Measurements from ENCODE around the gene EFS. TPM values are rescaled to one million over a fixed set of nuclear protein-coding genes. Genes with fewer than 3 reads are reported as not detected.
"Not testable (repeated sequence)": the region's sequence is repeated elsewhere in the genome, so short reads cannot be mapped to it uniquely, and the experiment has no call there.

The EFS gene
- polyA plus RNA-seq, 3 donors = not detected

- H3K4me1 Mint-ChIP-seq = peaks cover 19% of the 10 kb centered on the region
Observed at GRCh38 chr14:23401291-23401690, 36.3 kb upstream of the EFS start.

GRCh38 chr14:23400496-23401149 is 35.7 kb upstream of the EFS start:
- intact Hi-C loops (cut with micrococcal nuclease); H3K9ac ChIP-seq (ENCODE audit: insufficient read depth, low read length, poor library complexity, severe bottlenecking): not testable (repeated sequence)

More at GRCh38 chr14:23401291-23401690, 36.3 kb upstream of the EFS start:
- Histone ChIP-seq H3K27ac (ENCODE audit: low read depth in 1 of 2, low read length in 2 of 2) (no peak overlapping the region), H3K79me2 (ENCODE audit: insufficient read depth, low read length) (no peaks in the 10 kb centered on the region), H4K20me1 (ENCODE audit: insufficient read depth, low read length) (no peaks in the 10 kb centered on the region), H3K4me2 (replicated peaks; ENCODE audit: extremely low read depth, low read length, poor library complexity, severe bottlenecking) (no peak overlapping the region), H3K9me3 (replicated peaks in 1 of 2; ENCODE audit: control insufficient read depth in 1 of 2, insufficient read depth in 1 of 2, low read length in 2 of 2) (no peaks in the 10 kb centered on the region), H2AFZ (ENCODE audit: insufficient read depth, low read depth, low read length, poor library complexity, severe bottlenecking) (no peak overlapping the region), H3K9ac (ENCODE audit: insufficient read depth, low read length, poor library complexity, severe bottlenecking) (no peak overlapping the region), H3K36me3 (replicated peaks in 1 of 2; ENCODE audit: control insufficient read depth in 1 of 2, insufficient read depth in 2 of 2, low read length in 2 of 2) (no peaks in the 10 kb centered on the region), H3K4me1 (ENCODE audit: control insufficient read depth in 1 of 2, insufficient read depth in 2 of 2, low read length in 2 of 2) (peaks cover 5 to 7% of the 10 kb centered on the region in 2 donors), H3K27me3 (ENCODE audit: control insufficient read depth in 2 of 2, insufficient read depth in 2 of 2, low read length in 2 of 2) (no peaks in the 10 kb centered on the region), H3K4me3 (replicated peaks in 1 of 3; ENCODE audit: low read depth in 2 of 3, low read length in 3 of 3) (no peak overlapping the region)
- no peaks in the 10 kb centered on the region for H3K9me3 Mint-ChIP-seq
- TF ChIP-seq CTCF (IDR thresholded peaks at IDR 0.05) = no peak
- H3K27me3 Mint-ChIP-seq (ENCODE audit: low read depth in 3 of 3) = peaks cover 3 to 13% (median 4%) of the 10 kb centered on the region in 3 donors
- DNase-seq = peak in 1 of 3 donors; percentile 12
- no peak overlapping the region for H3K4me3 Mint-ChIP-seq
- H3K36me3 Mint-ChIP-seq = no peaks in the 10 kb centered on the region
- no peak overlapping the region for H3K27ac Mint-ChIP-seq
- WGBS (ENCODE audit: insufficient coverage) = 40% methylated on average over 4 of the region's 4 CpGs
- intact Hi-C loops (cut with micrococcal nuclease) = no loop called here

More at GRCh38 chr14:23400496-23401149, 35.7 kb upstream of the EFS start:
- H3K4me1 ChIP-seq (ENCODE audit: control insufficient read depth in 1 of 2, insufficient read depth in 2 of 2, low read length in 2 of 2); H3K9me3 Mint-ChIP-seq; H3K79me2 ChIP-seq (ENCODE audit: insufficient read depth, low read length); H3K36me3 ChIP-seq (replicated peaks in 1 of 2; ENCODE audit: control insufficient read depth in 1 of 2, insufficient read depth in 2 of 2, low read length in 2 of 2); H3K4me2 ChIP-seq (replicated peaks; ENCODE audit: extremely low read depth, low read length, poor library complexity, severe bottlenecking); H3K27ac Mint-ChIP-seq; H3K4me3 Mint-ChIP-seq; H3K27ac ChIP-seq (ENCODE audit: low read depth in 1 of 2, low read length in 2 of 2); DNase-seq; H4K20me1 ChIP-seq (ENCODE audit: insufficient read depth, low read length); H3K36me3 Mint-ChIP-seq; H3K4me3 ChIP-seq (replicated peaks in 1 of 3; ENCODE audit: low read depth in 2 of 3, low read length in 3 of 3); H2AFZ ChIP-seq (ENCODE audit: insufficient read depth, low read depth, low read length, poor library complexity, severe bottlenecking); H3K9me3 ChIP-seq (replicated peaks in 1 of 2; ENCODE audit: control insufficient read depth in 1 of 2, insufficient read depth in 1 of 2, low read length in 2 of 2); H3K27me3 ChIP-seq (ENCODE audit: control insufficient read depth in 2 of 2, insufficient read depth in 2 of 2, low read length in 2 of 2): not testable (repeated sequence)
- 73% methylated on average over 6 of the region's 16 CpGs for WGBS (ENCODE audit: insufficient coverage)
- peaks cover 19% of the 10 kb centered on the region for H3K4me1 Mint-ChIP-seq
- H3K27me3 Mint-ChIP-seq (ENCODE audit: low read depth in 3 of 3) = peaks cover 3 to 11% (median 4%) of the 10 kb centered on the region in 3 donors

Measured in CD14-positive monocyte (primary cell).